Transverse colon (tissue), 1 donor: ENCODE measurements around the gene DENND2A.

Experiments used
- EP300 ChIP-seq: sonication (generic); formaldehyde crosslinking; IDR thresholded peaks from one replicate; pipeline ENCODE4 v1.6.1; 2017; ENCODE audit warnings: antibody characterized with exemption, low read depth
- POLR2A ChIP-seq: fragments of 450-650 bp; IDR thresholded peaks from one replicate; pipeline ENCODE4 v1.6.1; 2016; ENCODE audit warnings: antibody characterized with exemption, mild to moderate bottlenecking, moderate library complexity

GRCh38 chr7:140646931-140647647, 6.5 kb upstream of the DENND2A start:
- no peak for TF ChIP-seq POLR2A
- TF ChIP-seq EP300 = no peak
